Measurements from ENCODE around the gene SAFB. TPM values are rescaled to one million over a fixed set of nuclear protein-coding genes. Genes with fewer than 3 reads are reported as not detected.

SAFB gene
- total RNA-seq, 4 donors from 2014 or later: 40.5 to 80.1 (median 59.2) TPM

DNA sequence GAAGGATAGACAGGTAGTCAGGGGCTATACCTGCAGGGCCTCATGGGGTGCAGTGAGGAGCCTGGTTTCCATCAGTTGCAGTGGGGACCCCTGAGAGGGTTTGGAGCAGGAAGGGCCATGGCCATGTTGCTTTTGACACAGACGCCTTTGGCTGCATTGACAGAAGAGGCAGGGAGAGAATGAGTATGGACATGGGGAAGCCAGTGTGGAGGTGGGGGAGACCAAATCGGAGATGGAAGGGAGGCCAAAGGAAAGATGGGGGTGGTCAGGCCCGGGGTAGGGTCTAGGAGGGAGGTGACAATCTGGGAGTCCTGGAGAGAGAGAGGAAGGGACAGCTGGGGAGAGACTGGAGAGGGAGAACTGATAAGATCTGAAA, 59.2 kb downstream of the SAFB start:
- peaks cover 5 to 37% (median 17%) of the 10 kb centered on the region in 3 donors for H3K4me1 ChIP-seq
- DNase-seq: no peak
- H3K4me3 ChIP-seq: no peak overlapping the region
- peaks cover 0 to 12% (median 0%) of the 10 kb centered on the region in 3 donors for H3K36me3 ChIP-seq
- no peak overlapping the region for H3K27ac ChIP-seq
- intact Hi-C loops (cut with DNase I): loop anchor here (10.0 kb wide), 1 partner anchor 57 kb away; the partner anchor contains the start of genes SAFB and SAFB2
- no peaks in the 10 kb centered on the region for H3K9me3 ChIP-seq
- TF ChIP-seq, protein P1, sequence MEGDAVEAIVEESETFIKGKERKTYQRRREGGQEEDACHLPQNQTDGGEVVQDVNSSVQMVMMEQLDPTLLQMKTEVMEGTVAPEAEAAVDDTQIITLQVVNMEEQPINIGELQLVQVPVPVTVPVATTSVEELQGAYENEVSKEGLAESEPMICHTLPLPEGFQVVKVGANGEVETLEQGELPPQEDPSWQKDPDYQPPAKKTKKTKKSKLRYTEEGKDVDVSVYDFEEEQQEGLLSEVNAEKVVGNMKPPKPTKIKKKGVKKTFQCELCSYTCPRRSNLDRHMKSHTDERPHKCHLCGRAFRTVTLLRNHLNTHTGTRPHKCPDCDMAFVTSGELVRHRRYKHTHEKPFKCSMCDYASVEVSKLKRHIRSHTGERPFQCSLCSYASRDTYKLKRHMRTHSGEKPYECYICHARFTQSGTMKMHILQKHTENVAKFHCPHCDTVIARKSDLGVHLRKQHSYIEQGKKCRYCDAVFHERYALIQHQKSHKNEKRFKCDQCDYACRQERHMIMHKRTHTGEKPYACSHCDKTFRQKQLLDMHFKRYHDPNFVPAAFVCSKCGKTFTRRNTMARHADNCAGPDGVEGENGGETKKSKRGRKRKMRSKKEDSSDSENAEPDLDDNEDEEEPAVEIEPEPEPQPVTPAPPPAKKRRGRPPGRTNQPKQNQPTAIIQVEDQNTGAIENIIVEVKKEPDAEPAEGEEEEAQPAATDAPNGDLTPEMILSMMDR (IDR thresholded peaks at IDR 0.05): no peak
- no peak for TF ChIP-seq POLR2A (IDR thresholded peaks at IDR 0.05)
- WGBS, 2 donors: 88 to 91% methylated on average over 3 of the region's 3 CpGs
- no peaks in the 10 kb centered on the region for H3K27me3 ChIP-seq

DNA sequence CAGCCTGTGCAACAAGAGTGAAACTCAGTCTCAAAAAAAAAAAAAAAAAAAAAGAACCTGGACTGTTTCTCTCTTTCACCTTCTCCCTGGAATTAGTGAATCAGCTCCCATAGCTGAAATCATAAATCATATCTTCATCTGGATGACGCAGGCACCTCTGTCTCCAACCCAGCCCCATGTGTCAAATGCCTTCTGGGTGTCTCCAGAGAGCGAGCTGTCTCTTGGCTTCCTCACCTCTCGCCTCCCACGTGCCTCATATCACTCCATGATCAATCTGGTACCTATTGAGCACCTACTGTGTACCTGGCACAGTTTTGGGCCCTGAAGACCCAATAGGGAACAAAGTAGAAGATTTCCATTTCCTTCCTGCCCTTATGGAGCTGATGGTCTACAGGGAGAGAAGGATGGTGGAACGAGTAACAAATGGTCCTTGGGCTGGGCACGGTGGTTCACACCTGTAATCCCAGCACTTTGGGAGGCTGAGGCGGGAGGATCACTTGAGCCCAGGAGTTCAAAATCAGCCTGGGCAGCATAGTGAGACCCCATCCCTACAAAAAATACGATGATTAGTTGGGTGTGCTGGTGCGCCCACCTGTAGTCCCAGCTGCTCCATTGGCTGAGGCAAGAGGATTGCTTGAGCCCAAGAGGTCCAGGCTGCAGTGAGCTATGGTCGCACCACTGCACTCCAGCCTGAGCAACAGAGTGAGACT, 60.4 kb downstream of the SAFB start:
- H3K36me3 ChIP-seq: peaks cover 0 to 6% (median 0%) of the 10 kb centered on the region in 3 donors
- DNase-seq: no peak
- TF ChIP-seq, protein P1 (IDR thresholded peaks at IDR 0.05): no peak
- TF ChIP-seq POLR2A (IDR thresholded peaks at IDR 0.05): no peak
- no peak overlapping the region for H3K4me3 ChIP-seq
- H3K27me3 ChIP-seq: no peaks in the 10 kb centered on the region
- no peak overlapping the region for H3K27ac ChIP-seq
- no peaks in the 10 kb centered on the region for H3K9me3 ChIP-seq
- WGBS, 2 donors: 89 to 90% methylated on average over 7 to 10 of the region's 10 CpGs
- H3K4me1 ChIP-seq: peaks cover 12 to 46% (median 20%) of the 10 kb centered on the region in 3 donors
- intact Hi-C loops (cut with DNase I): loop anchor here (10.0 kb wide), 1 partner anchor 59 kb away; the partner anchor contains the start of genes SAFB and SAFB2

DNA sequence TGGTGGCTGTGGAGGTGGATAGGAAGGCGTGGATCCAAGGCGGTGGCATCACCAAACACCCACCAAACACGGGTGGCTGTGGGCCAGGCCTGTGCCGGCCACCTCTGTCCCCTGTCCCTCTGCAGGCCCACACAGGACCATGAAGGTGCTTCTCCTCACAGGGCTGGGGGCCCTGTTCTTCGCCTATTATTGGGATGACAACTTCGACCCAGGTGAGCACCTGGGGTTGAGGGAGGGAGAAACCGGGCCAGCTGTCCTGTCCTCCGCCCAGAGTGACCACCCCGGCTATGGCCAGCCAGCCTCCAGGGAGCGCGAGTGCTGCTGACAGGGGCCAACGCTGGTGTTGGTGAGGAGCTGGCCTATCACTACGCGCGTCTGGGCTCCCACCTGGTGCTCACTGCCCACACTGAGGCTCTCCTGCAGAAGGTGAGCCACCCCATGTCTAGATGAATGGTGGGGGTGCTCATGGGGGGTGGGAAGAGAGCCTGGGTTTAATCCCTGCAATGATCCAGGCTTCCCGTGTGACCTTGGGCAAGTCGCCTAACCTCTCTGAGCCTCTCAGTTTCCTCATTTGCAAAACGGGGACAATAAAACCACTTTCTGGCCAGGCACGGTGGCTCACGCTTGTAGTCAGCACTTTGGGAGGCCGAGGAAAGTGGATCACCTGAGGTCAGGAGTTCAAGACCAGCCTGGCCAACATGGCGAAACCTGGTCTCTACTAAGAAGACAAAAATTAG, 62.0 kb downstream of the SAFB start:
- TF ChIP-seq, protein P1 (IDR thresholded peaks at IDR 0.05): no peak
- no peak for TF ChIP-seq POLR2A (IDR thresholded peaks at IDR 0.05)
- 82 to 93% methylated on average over 6 to 14 of the region's 22 CpGs for WGBS, 2 donors
- no peaks in the 10 kb centered on the region for H3K9me3 ChIP-seq
- H3K27me3 ChIP-seq: no peaks in the 10 kb centered on the region
- H3K4me3 ChIP-seq: no peak overlapping the region
- no peaks in the 10 kb centered on the region for H3K36me3 ChIP-seq
- intact Hi-C loops (cut with DNase I): loop anchor here (10.0 kb wide), 1 partner anchor 60 kb away; the partner anchor contains the start of genes SAFB and SAFB2
- peaks cover 7 to 42% (median 11%) of the 10 kb centered on the region in 3 donors for H3K4me1 ChIP-seq
- DNase-seq: no peak
- H3K27ac ChIP-seq: no peak overlapping the region

DNA sequence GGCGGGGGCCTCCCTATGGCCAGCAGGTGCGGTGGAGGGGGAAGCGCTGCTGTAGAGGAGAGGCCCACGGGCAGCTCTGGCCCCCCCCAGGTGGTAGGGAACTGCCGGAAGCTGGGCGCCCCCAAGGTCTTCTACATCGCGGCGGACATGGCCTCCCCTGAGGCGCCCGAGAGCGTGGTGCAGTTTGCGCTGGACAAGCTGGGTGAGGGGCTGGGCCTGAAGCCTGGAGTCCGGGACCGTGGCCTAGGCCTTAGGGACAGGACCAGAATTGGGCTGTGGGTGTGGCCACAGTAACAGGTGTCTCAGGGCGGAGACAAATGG, 63.4 kb downstream of the SAFB start:
- TF ChIP-seq, protein P1 (IDR thresholded peaks at IDR 0.05): no peak
- TF ChIP-seq POLR2A (IDR thresholded peaks at IDR 0.05): no peak
- H3K4me3 ChIP-seq: peak overlapping the region; percentile 45 to 83 (median 64)
- no peaks in the 10 kb centered on the region for H3K27me3 ChIP-seq
- peak overlapping the region; percentile 76 to 94 (median 92) for H3K27ac ChIP-seq
- H3K36me3 ChIP-seq: no peaks in the 10 kb centered on the region
- WGBS, 2 donors: 33 to 61% methylated on average over 2 to 3 of the region's 16 CpGs
- intact Hi-C loops (cut with DNase I): loop anchor here (10.0 kb wide), 1 partner anchor 61 kb away; the partner anchor contains the start of genes SAFB and SAFB2
- DNase-seq: no peak
- H3K4me1 ChIP-seq: peaks cover 8 to 43% (median 9%) of the 10 kb centered on the region in 3 donors
- H3K9me3 ChIP-seq: no peaks in the 10 kb centered on the region

Data from esophagus squamous epithelium (tissue), 5 donors.